ENCODE data around the gene NKPD1.

Gene NKPD1, protein sequence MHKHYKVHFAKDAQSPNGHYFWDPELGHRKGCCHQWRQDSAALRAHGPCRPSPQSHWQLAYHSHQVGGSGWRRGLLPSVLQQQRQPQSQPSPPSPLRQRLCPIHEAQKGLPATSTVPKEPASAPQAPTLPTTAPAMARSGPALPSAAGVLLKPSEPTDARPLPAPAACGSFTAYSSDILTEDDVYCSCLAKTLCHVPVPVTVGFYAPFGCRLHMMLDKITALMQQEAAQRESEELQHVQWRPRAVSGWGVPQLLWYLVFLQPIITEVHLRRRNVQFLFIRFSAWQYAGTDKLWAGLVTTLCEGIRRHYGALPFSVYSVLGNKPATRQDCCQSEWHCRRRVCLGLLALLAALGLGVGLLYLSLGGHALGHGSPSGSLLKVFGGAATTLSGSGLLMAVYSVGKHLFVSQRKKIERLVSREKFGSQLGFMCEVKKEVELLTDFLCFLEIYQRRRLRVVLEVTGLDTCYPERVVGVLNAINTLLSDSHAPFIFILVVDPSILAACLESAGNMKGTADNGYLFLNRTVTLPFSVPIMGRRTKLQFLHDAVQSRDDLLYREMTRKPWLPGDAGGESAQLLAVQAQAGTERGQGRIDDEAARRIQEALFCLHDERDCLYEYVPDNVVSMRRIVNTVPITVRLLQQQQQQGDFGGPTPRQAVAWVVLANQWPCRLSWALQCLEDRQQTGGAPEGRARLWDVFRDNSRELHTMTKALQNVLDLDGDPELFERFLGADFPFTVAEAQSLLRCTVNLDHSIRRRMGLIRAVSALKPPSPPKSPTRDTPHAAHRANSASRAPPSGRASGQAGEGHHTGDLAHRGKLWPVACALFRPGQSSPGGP

GRCh38 chr19:45160870-45161737 is at the start of gene NKPD1:
NKPD1 (minus strand) TSS chr19:45160982; CDS start chr19:45160150, 832 bp downstream.
- TF ChIP-seq GATA3 (IDR thresholded peaks at IDR 0.05; ENCODE audit: low read depth, low read length) (no peak), GATA2 (IDR thresholded peaks at IDR 0.05; ENCODE audit: low read depth, low read length) (no peak)

DNA sequence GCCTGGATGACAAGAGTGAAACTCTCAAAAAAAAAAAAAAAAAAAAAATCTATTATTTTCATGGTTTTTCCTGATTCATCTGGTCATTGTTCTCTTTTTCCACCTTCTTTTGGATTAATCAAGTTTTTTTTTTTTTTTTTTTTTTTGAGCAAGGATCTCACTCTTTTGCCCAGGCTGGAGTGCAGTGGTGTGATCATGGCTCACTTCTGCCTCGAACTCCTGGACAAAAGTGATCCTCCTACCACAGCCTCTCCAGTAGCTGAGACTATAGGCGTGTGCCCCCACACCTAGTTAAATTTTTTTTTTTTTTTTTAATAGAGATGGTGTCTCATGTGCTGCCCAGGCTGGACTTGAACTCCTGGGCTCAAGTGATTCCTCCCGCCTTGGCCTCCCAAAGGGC is 45.5 kb upstream of the NKPD1 start:
- no peak for TF ChIP-seq GATA3 (IDR thresholded peaks at IDR 0.05; ENCODE audit: low read depth, low read length)
- no peak for TF ChIP-seq GATA2 (IDR thresholded peaks at IDR 0.05; ENCODE audit: low read depth, low read length)

DNA sequence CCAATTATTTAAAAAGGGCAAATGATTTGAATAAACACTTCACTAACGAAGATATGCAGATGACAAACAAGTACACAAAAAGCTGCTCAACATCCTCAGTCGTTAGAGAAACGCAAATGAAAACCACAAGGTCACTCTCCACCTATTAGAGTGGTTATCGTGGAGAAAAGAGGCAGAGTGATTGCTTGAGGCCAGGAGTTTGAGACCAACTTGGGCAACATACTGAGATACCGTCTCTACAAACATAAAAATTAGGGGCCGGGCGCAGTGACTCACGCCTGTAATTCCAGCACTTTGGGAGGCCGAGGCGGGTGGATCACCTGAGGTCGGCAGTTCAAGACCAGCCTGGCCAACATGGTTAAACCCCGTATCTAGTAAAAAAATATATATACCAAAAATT is 45.0 kb upstream of the NKPD1 start:
- no peak for TF ChIP-seq GATA2 (IDR thresholded peaks at IDR 0.05; ENCODE audit: low read depth, low read length)
- TF ChIP-seq GATA3 (IDR thresholded peaks at IDR 0.05; ENCODE audit: low read depth, low read length) = no peak

- no peak for TF ChIP-seq GATA2 (IDR thresholded peaks at IDR 0.05; ENCODE audit: low read depth, low read length)
- TF ChIP-seq GATA3 (IDR thresholded peaks at IDR 0.05; ENCODE audit: low read depth, low read length) = no peak
These were observed 41.9 kb upstream of the NKPD1 start for GRCh38 chr19:45202637-45203036.

- TF ChIP-seq GATA2 (IDR thresholded peaks at IDR 0.05; ENCODE audit: low read depth, low read length) (no peak), GATA3 (IDR thresholded peaks at IDR 0.05; ENCODE audit: low read depth, low read length) (no peak)
These were observed 39.8 kb upstream of the NKPD1 start for GRCh38 chr19:45200568-45200967.

DNA sequence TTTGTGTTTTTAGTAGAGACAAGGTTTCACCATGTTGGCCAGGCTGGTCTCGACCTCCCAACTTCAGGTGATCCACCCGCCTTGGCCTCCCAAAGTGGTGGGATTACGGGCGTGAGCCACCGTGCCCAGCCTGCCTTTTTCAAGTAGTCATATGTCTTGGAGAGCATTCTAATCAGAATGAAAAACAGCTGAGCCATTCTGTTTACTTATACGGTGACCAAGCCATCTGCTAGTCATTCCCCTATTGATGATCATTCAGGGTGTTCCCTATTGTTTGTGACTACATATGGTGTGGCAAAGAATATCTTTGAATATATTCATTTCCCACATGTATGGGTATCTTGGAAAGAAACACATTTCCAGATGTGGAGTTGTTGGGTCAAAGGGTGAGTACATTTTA is 35.0 kb upstream of the NKPD1 start:
- TF ChIP-seq GATA2 (IDR thresholded peaks at IDR 0.05; ENCODE audit: low read depth, low read length) = no peak
- no peak for TF ChIP-seq GATA3 (IDR thresholded peaks at IDR 0.05; ENCODE audit: low read depth, low read length)

DNA sequence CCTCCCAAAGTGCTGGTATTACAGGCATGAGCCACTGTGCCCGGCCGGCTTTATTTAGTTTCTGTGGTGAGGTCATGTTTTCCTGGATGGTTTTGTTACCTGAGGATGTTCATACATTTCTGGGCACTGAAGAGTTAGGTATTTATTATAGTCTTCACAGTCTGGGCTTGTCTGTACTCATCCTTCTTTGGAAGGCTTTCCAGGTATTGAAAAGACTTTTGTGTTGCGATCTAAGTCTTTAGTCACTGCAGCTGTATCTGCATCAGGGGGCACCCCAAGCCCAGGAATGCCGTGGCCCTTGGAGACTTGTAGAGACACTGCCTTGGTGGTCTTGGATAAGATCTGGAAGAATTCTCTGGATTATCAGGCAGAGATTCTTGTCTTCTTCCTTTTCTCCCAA is 30.6 kb upstream of the NKPD1 start:
- no peak for TF ChIP-seq GATA3 (IDR thresholded peaks at IDR 0.05; ENCODE audit: low read depth, low read length)
- no peak for TF ChIP-seq GATA2 (IDR thresholded peaks at IDR 0.05; ENCODE audit: low read depth, low read length)

GRCh38 chr19:45189971-45190370 is 29.2 kb upstream of the NKPD1 start:
- no peak for TF ChIP-seq GATA3 (IDR thresholded peaks at IDR 0.05; ENCODE audit: low read depth, low read length)
- TF ChIP-seq GATA2 (IDR thresholded peaks at IDR 0.05; ENCODE audit: low read depth, low read length) = no peak

- no peak for TF ChIP-seq GATA3 (IDR thresholded peaks at IDR 0.05; ENCODE audit: low read depth, low read length)
- no peak for TF ChIP-seq GATA2 (IDR thresholded peaks at IDR 0.05; ENCODE audit: low read depth, low read length)
These were observed 26.8 kb upstream of the NKPD1 start for GRCh38 chr19:45187421-45188100.

GRCh38 chr19:45186509-45187334 is 25.9 kb upstream of the NKPD1 start:
- TF ChIP-seq GATA3 (IDR thresholded peaks at IDR 0.05; ENCODE audit: low read depth, low read length) (no peak), GATA2 (IDR thresholded peaks at IDR 0.05; ENCODE audit: low read depth, low read length) (no peak)

DNA sequence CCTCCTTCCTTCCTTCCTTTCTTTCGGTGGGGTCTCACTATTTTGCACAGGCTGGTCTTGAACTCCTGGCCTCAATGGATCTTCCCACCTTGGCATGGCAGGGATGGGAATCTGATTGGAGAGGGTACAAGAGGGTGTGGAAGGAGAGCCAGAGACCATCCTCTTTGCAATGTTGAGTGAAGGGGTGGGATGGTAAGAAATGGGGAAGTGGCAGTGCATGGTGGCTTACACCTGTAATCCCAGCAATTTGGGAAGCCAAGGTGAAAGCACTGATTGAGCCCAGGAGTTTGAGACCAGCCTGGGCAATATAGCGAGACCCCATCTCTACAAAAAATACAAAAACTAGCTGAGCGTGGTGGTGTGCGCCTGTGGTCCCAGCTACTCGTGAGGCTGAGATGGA is 23.3 kb upstream of the NKPD1 start:
- TF ChIP-seq GATA2 (IDR thresholded peaks at IDR 0.05; ENCODE audit: low read depth, low read length) (no peak), GATA3 (IDR thresholded peaks at IDR 0.05; ENCODE audit: low read depth, low read length) (no peak)

DNA sequence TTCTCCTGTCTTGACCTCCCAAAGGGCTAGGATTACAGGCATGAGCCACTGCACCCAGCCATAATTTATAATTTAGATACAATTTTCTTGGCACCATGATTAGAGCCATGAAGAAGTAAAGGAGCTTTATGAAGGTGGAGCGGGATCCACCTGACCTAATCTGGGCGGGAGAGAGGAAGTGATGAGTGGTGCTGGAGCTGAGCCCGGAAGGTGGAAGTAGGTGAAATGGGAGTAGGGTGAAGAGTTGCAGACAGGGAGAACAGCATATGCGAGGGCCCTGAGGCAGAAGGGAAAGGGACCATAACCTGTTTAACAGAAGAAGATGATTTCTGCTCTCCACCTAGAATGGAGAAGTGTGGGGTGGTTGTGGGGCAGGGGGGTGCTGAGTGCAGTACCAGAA is 22.0 kb upstream of the NKPD1 start:
- TF ChIP-seq GATA3 (IDR thresholded peaks at IDR 0.05; ENCODE audit: low read depth, low read length) (no peak), GATA2 (IDR thresholded peaks at IDR 0.05; ENCODE audit: low read depth, low read length) (no peak)

DNA sequence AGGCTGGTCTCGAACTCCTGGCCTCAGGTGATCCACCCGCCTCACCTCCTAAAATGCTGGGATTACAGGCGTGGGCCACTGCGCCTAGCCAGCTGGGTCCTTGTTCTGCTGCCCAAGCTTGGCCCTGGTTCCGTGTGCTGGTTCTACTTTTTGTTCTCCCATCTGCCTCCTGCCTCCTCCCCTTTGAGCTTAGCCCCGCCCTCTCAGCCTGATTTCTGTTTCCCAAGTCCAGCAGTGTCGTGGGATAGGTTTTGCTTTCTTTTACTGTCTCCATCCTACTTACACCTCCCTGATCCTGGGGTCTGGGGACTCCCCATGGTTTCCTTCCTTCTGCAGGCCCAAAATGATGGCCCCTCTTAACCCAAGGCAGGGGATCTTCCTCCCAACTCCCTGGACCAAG is 20.2 kb upstream of the NKPD1 start:
- no peak for TF ChIP-seq GATA2 (IDR thresholded peaks at IDR 0.05; ENCODE audit: low read depth, low read length)
- no peak for TF ChIP-seq GATA3 (IDR thresholded peaks at IDR 0.05; ENCODE audit: low read depth, low read length)
